HEK293 (cell line): ENCODE measurements around the gene MYO1E.

Source experiments
- CTCF ChIA-PET: fragments of 350-600 bp; formaldehyde crosslinking; extraction: SDS; loops from one replicate; lab custom pipeline; 2021; ENCODE audit warnings: antibody characterized with exemption; lab: Yijun Ruan, JAX
- POLR2A ChIA-PET: fragments of 300-600 bp; formaldehyde crosslinking; extraction: SDS; loops from one replicate; lab custom pipeline; 2020; ENCODE audit warnings: antibody characterized with exemption, inconsistent platforms; lab: Yijun Ruan, JAX
- H3K27ac ChIP-seq: fragments of 200-500 bp; sonication (Bioruptor generic); 2 replicates; pipeline ENCODE4 v1.5.1; 2014; ENCODE audit warnings: low read depth, low read length, control low read depth, inconsistent platforms; ENCODE audit errors: extremely low read depth
- H3K36me3 ChIP-seq, 2 experiments: fragments of 200-500 bp in 1 of 2; sonication (Bioruptor generic) in 1 of 2; 1 replicate in 1 of 2; 2 replicates in 1 of 2; pipeline ENCODE4 v1.5.1; 2014 to 2017; ENCODE audit warnings: inconsistent platforms in 2 of 2, low read length in 2 of 2; ENCODE audit not compliant: control insufficient read depth in 2 of 2, insufficient read depth in 1 of 2
- H3K4me1 ChIP-seq: fragments of 200-500 bp; sonication (Bioruptor generic); 2 replicates; pipeline ENCODE4 v1.5.1; 2014; ENCODE audit warnings: mild to moderate bottlenecking, low read length, inconsistent platforms; ENCODE audit not compliant: control insufficient read depth, insufficient read depth
- H3K4me3 ChIP-seq: 2 replicates; pipeline ENCODE4 v1.5.1; 2011; ENCODE audit warnings: low read depth, mild to moderate bottlenecking, control low read depth, low read length, moderate library complexity
- H3K9me3 ChIP-seq: fragments of 200-500 bp; sonication (Bioruptor generic); 2 replicates; pipeline ENCODE4 v1.5.1; 2014; ENCODE audit warnings: low read depth, low read length, inconsistent platforms; ENCODE audit not compliant: control insufficient read depth, insufficient read depth
- BCL11B ChIP-seq: fragments of 450-650 bp; formaldehyde crosslinking; IDR thresholded peaks from 2 replicates; pipeline ENCODE4 v1.5.1; 2016; ENCODE audit warnings: low read depth, missing biosample characterization, missing genetic modification characterization
- GFI1B ChIP-seq: fragments of 450-650 bp; formaldehyde crosslinking; IDR thresholded peaks from 2 replicates; pipeline ENCODE4 v1.5.1; 2016; ENCODE audit warnings: missing biosample characterization, missing genetic modification characterization
- OVOL3 ChIP-seq: fragments of 450-650 bp; formaldehyde crosslinking; IDR thresholded peaks from 2 replicates; pipeline ENCODE4 v1.5.1; 2016; ENCODE audit warnings: missing biosample characterization, missing genetic modification characterization
- PRDM1 ChIP-seq: fragments of 450-650 bp; formaldehyde crosslinking; IDR thresholded peaks from 2 replicates; pipeline ENCODE4; 2016; ENCODE audit warnings: missing biosample characterization, missing genetic modification characterization
- SCRT2 ChIP-seq: fragments of 450-650 bp; formaldehyde crosslinking; IDR thresholded peaks from 2 replicates; pipeline ENCODE4 v1.5.1; 2016; ENCODE audit warnings: missing biosample characterization, missing genetic modification characterization
- ZFP41 ChIP-seq: fragments of 450-650 bp; formaldehyde crosslinking; IDR thresholded peaks from 2 replicates; pipeline ENCODE4 v1.5.1; 2016; ENCODE audit warnings: missing biosample characterization, missing genetic modification characterization, borderline replicate concordance
- ZFP69B ChIP-seq: fragments of 450-650 bp; formaldehyde crosslinking; IDR thresholded peaks from 2 replicates; pipeline ENCODE4 v1.5.1; 2016; ENCODE audit warnings: missing biosample characterization, missing genetic modification characterization
- ZNF174 ChIP-seq: fragments of 450-650 bp; formaldehyde crosslinking; IDR thresholded peaks from 2 replicates; pipeline ENCODE4 v1.5.0; 2017; ENCODE audit warnings: missing biosample characterization, mild to moderate bottlenecking, missing genetic modification characterization
- ZNF175 ChIP-seq: fragments of 450-650 bp; formaldehyde crosslinking; IDR thresholded peaks from 2 replicates; pipeline ENCODE4 v1.5.1; 2016; ENCODE audit warnings: missing biosample characterization, missing genetic modification characterization
- ZNF184 ChIP-seq: fragments of 450-650 bp; IDR thresholded peaks from 2 replicates; pipeline ENCODE4 v1.5.1; 2018; ENCODE audit warnings: missing biosample characterization, mild to moderate bottlenecking, missing genetic modification characterization
- ZNF214 ChIP-seq: fragments of 450-650 bp; formaldehyde crosslinking; IDR thresholded peaks from 2 replicates; pipeline ENCODE4 v1.5.1; 2017; ENCODE audit warnings: missing biosample characterization, mild to moderate bottlenecking, missing genetic modification characterization, borderline replicate concordance
- ZNF221 ChIP-seq: fragments of 450-650 bp; formaldehyde crosslinking; IDR thresholded peaks from 2 replicates; pipeline ENCODE4 v1.5.1; 2017; ENCODE audit warnings: missing biosample characterization, missing genetic modification characterization, borderline replicate concordance
- ZNF302 ChIP-seq: fragments of 450-650 bp; formaldehyde crosslinking; IDR thresholded peaks from 2 replicates; pipeline ENCODE4 v1.5.1; 2016; ENCODE audit warnings: missing biosample characterization, missing genetic modification characterization, low read depth
- ZNF423 ChIP-seq: fragments of 450-650 bp; formaldehyde crosslinking; IDR thresholded peaks from 2 replicates; pipeline ENCODE4 v1.5.1; 2016; ENCODE audit warnings: missing biosample characterization, missing genetic modification characterization
- ZNF426 ChIP-seq: fragments of 450-650 bp; formaldehyde crosslinking; IDR thresholded peaks from 2 replicates; pipeline ENCODE4 v1.5.1; 2017; ENCODE audit warnings: missing biosample characterization, missing genetic modification characterization, mild to moderate bottlenecking, inconsistent platforms, moderate library complexity
- ZNF501 ChIP-seq: fragments of 450-650 bp; formaldehyde crosslinking; IDR thresholded peaks from 2 replicates; pipeline ENCODE4 v1.5.1; 2016; ENCODE audit warnings: missing biosample characterization, missing genetic modification characterization
- ZNF549 ChIP-seq: fragments of 450-650 bp; IDR thresholded peaks from 2 replicates; pipeline ENCODE4 v1.5.1; 2018; ENCODE audit warnings: missing biosample characterization, missing genetic modification characterization, mild to moderate bottlenecking, inconsistent platforms, moderate library complexity
- ZNF561 ChIP-seq: fragments of 450-650 bp; IDR thresholded peaks from 2 replicates; pipeline ENCODE4 v1.5.1; 2018; ENCODE audit warnings: missing biosample characterization, missing genetic modification characterization, borderline replicate concordance
- ZNF571 ChIP-seq: fragments of 450-650 bp; formaldehyde crosslinking; IDR thresholded peaks from 2 replicates; pipeline ENCODE4 v1.5.0; 2017; ENCODE audit warnings: missing biosample characterization, missing genetic modification characterization
- ZNF707 ChIP-seq: fragments of 450-650 bp; formaldehyde crosslinking; IDR thresholded peaks from 2 replicates; pipeline ENCODE4 v1.5.1; 2016; ENCODE audit warnings: missing biosample characterization, missing genetic modification characterization
- ZNF776 ChIP-seq: fragments of 450-650 bp; formaldehyde crosslinking; IDR thresholded peaks from 2 replicates; pipeline ENCODE4 v1.5.0; 2017; ENCODE audit warnings: missing biosample characterization, missing genetic modification characterization, borderline replicate concordance
- ZNF843 ChIP-seq: fragments of 450-650 bp; formaldehyde crosslinking; IDR thresholded peaks from 2 replicates; pipeline ENCODE4 v1.5.1; 2016; ENCODE audit warnings: missing biosample characterization, missing genetic modification characterization
- TF ChIP-seq, protein P1 (sequence below): fragments of 450-650 bp; IDR thresholded peaks from 2 replicates; pipeline ENCODE4 v1.5.1; 2018; ENCODE audit warnings: missing biosample characterization, missing genetic modification characterization
- TF ChIP-seq, protein P2 (sequence below): fragments of 450-650 bp; formaldehyde crosslinking; IDR thresholded peaks from 2 replicates; pipeline ENCODE4 v1.5.1; 2017; ENCODE audit warnings: missing biosample characterization, mild to moderate bottlenecking, missing genetic modification characterization, moderate library complexity

The MYO1E gene

DNA sequence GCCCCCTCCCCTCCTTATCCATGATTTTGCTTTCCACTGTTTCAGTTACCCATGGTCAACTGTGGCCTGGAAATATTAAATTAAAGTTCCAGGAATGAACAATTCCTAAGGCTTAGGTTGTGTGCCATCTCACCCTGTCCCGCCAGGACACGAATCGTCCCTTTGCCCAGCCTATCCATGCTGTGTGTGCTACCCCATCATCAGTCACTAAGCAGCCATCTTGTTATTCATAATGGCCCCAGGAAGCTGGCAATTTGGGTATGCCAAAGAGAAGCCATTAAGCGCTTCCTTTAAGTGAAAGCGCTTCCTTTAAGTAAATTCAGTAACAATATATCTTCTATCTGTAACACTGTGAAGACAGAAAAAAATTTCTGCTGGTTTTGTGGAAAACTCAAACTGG lies 215.3 kb downstream of the MYO1E start (continued):
- TF ChIP-seq, protein P1, sequence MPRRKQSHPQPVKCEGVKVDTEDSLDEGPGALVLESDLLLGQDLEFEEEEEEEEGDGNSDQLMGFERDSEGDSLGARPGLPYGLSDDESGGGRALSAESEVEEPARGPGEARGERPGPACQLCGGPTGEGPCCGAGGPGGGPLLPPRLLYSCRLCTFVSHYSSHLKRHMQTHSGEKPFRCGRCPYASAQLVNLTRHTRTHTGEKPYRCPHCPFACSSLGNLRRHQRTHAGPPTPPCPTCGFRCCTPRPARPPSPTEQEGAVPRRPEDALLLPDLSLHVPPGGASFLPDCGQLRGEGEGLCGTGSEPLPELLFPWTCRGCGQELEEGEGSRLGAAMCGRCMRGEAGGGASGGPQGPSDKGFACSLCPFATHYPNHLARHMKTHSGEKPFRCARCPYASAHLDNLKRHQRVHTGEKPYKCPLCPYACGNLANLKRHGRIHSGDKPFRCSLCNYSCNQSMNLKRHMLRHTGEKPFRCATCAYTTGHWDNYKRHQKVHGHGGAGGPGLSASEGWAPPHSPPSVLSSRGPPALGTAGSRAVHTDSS (tag by site-specific recombination): no peak
- TF ChIP-seq ZNF174 (tag by site-specific recombination) (no peak), SCRT2 (tag by site-specific recombination) (no peak), ZNF549 (tag by site-specific recombination) (no peak), ZNF423 (tag by site-specific recombination) (no peak), BCL11B (no peak), OVOL3 (tag by site-specific recombination) (no peak)

DNA sequence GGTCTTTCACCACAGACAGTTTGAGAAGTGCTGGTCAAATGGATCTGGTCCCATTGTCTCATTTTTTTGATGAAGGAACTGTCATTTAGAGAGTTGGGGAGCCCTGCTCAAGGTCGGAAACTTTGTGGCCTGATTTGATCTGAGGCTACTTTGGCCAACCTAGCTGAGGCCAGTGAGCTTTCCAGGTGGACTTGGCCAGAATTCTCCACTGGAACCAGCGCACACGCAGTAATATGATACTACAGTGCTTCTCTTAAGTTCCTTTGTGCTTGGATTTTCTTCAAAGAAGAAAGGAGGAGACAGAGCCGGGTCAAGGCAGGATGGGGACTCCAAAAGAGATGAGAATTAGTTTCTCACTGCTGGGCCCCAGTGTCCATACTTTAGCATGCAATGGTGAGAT lies 217.2 kb downstream of the MYO1E start:
- Histone ChIP-seq H3K4me1 (no peaks in the 10 kb centered on the region), H3K36me3 (peaks cover 8 to 32% of the 10 kb centered on the region in 2 experiments; a peak in 2 of 3 replicates), H3K4me3 (no peak overlapping the region), H3K9me3 (no peaks in the 10 kb centered on the region), H3K27ac (no peak overlapping the region)
- ChIA-PET POLR2A (no interaction called here), CTCF (no interaction called here)
- TF ChIP-seq ZNF221 (tag by site-specific recombination) (no peak), ZNF184 (no peak), ZFP41 (tag by site-specific recombination) (no peak), ZNF426 (tag by site-specific recombination) (no peak), ZNF175 (tag by site-specific recombination) (no peak), ZNF214 (no peak), ZNF571 (tag by site-specific recombination) (no peak), ZNF707 (no peak), ZNF302 (tag by site-specific recombination) (no peak), PRDM1 (no peak)
- TF ChIP-seq, protein P2, sequence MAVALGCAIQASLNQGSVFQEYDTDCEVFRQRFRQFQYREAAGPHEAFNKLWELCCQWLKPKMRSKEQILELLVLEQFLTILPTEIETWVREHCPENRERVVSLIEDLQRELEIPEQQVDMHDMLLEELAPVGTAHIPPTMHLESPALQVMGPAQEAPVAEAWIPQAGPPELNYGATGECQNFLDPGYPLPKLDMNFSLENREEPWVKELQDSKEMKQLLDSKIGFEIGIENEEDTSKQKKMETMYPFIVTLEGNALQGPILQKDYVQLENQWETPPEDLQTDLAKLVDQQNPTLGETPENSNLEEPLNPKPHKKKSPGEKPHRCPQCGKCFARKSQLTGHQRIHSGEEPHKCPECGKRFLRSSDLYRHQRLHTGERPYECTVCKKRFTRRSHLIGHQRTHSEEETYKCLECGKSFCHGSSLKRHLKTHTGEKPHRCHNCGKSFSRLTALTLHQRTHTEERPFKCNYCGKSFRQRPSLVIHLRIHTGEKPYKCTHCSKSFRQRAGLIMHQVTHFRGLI: no peak

DNA sequence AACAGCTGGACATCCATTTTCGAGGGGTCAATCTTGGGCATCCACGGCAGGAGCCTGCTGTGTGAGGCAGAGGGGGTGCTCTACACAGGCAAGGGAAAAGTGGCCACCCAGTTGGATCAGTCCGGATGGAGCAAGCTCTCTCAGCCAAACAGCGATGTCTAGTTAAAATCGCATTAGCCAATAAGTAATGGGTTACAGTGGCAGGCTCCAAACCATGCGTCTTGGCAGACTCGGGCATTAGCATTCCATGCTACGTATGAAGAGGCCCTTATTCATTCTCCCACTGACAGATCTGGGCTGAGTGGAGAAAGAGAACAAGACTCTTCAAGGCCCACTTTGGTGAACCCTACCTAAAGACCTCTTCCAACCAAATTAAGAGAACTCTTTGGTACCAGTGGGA lies 218.4 kb downstream of the MYO1E start:
- TF ChIP-seq ZNF776 (tag by site-specific recombination): no peak
- no peak for TF ChIP-seq ZNF843
- no peak for TF ChIP-seq ZFP69B
- TF ChIP-seq ZNF561: no peak
- TF ChIP-seq ZNF501 (tag by site-specific recombination): no peak
- TF ChIP-seq GFI1B (tag by site-specific recombination): no peak
- no peaks in the 10 kb centered on the region for H3K9me3 ChIP-seq
- no peak overlapping the region for H3K27ac ChIP-seq
- CTCF ChIA-PET: no interaction called here
- no peaks in the 10 kb centered on the region for H3K4me1 ChIP-seq
- no peak overlapping the region for H3K4me3 ChIP-seq
- H3K36me3 ChIP-seq: peaks cover 0 to 37% of the 10 kb centered on the region in 2 experiments; a peak in 2 of 3 replicates
- POLR2A ChIA-PET: no interaction called here
